HepG2 (cell line): ENCODE data around the gene KRTAP5-4. TPM values are rescaled to one million over a fixed set of nuclear protein-coding genes. Genes with fewer than 3 reads are reported as not detected.
A peak's percentile ranks its signal among the peaks of the same experiment; 100 is the strongest.

ENCODE experiments used
- ATAC-seq: fragments of 200-7000 bp; cut with Tn5 transposase; 3 replicates; pipeline ENCODE4 v1.9.1; 2020; ENCODE audit warnings: mild to moderate bottlenecking, moderate library complexity
- BruUV-seq: library from RNA; stranded (reverse); fragments of 400-500 nt; replicated peaks from 2 replicates; lab custom pipeline; 2021; lab: Mats Ljungman, UMichigan
- CTCF ChIA-PET: fragments of 300-600 bp; formaldehyde crosslinking; extraction: SDS; loops from one replicate; lab custom pipeline; 2021; ENCODE audit warnings: low total read pairs, inconsistent platforms, low intra/inter-chr PET ratio; lab: Yijun Ruan, JAX
- POLR2A ChIA-PET: fragments of 350-600 bp; sonication (Branson Sonifier 250); formaldehyde crosslinking; loops from one replicate; lab custom pipeline; 2020; ENCODE audit warnings: antibody characterized with exemption, inconsistent platforms; lab: Yijun Ruan, JAX
- DNase-seq: peaks from one replicate; pipeline ENCODE4 v3.0.0-alpha.2; 2015; ENCODE audit warnings: low spot score
- FAIRE-seq: peaks from 3 replicates; lab custom pipeline; 2011; peaks lifted over from hg19 to GRCh38; lab: Jason Lieb, UNC
- H2AFZ ChIP-seq: one replicate; pipeline ENCODE4 v1.6.1; 2011; ENCODE audit warnings: low read length, inconsistent platforms
- H3K27ac ChIP-seq: fragments of 300-600 bp; 3 replicates; pipeline ENCODE4 v1.8.0; 2011; ENCODE audit warnings: mixed run types, mild to moderate bottlenecking, mixed read lengths, low read length, inconsistent platforms; ENCODE audit not compliant: insufficient read depth; ENCODE audit errors: extremely low read length
- H3K27me3 ChIP-seq, 2 experiments: fragments of 200-600 bp in 1 of 2; 2 replicates in 1 of 2; 3 replicates in 1 of 2; pipeline versions ENCODE4 v1.6.0 to v1.8.0; 2011; ENCODE audit warnings: low read length in 2 of 2, mild to moderate bottlenecking in 2 of 2, moderate library complexity in 2 of 2, inconsistent platforms in 1 of 2; ENCODE audit not compliant: insufficient read depth in 2 of 2, control insufficient read depth in 1 of 2
- H3K36me3 ChIP-seq, 2 experiments: fragments of 200-600 bp in 1 of 2; replicated peaks in 1 of 2; 2 replicates in 1 of 2; 3 replicates in 1 of 2; pipeline versions ENCODE4 v1.5.1 to v1.8.0; 2011; ENCODE audit warnings: low read length in 2 of 2, inconsistent platforms in 1 of 2; ENCODE audit not compliant: insufficient read depth in 2 of 2, control insufficient read depth in 1 of 2
- H3K4me1 ChIP-seq: 2 replicates; pipeline ENCODE4 v1.5.1; 2012; ENCODE audit warnings: low read length, inconsistent platforms; ENCODE audit not compliant: insufficient read depth
- H3K4me2 ChIP-seq: 2 replicates; pipeline ENCODE4 v1.6.0; 2011; ENCODE audit warnings: low read depth, low read length, inconsistent platforms
- H3K4me3 ChIP-seq, 3 experiments: fragments of 200-600 bp in 1 of 3; sonication (generic), shearing (Covaris generic) in 1 of 3; replicated peaks in 1 of 3; 2 replicates each; pipeline ENCODE4 v1.5.1; 2011 to 2016; ENCODE audit warnings: low read length in 3 of 3, inconsistent platforms in 2 of 3, low read depth in 2 of 3, mild to moderate bottlenecking in 2 of 3, control low read depth in 1 of 3, mixed read lengths in 1 of 3; ENCODE audit not compliant: insufficient read depth in 1 of 3
- H3K79me2 ChIP-seq: one replicate; pipeline ENCODE4 v1.6.1; 2011; ENCODE audit warnings: low read length, inconsistent platforms; ENCODE audit not compliant: insufficient read depth
- H3K9ac ChIP-seq: 2 replicates; pipeline ENCODE4 v1.6.0; 2011; ENCODE audit warnings: mild to moderate bottlenecking, low read depth, low read length, inconsistent platforms; ENCODE audit not compliant: insufficient read depth
- H3K9me3 ChIP-seq: 2 replicates; pipeline ENCODE4 v1.5.1; 2012; ENCODE audit warnings: mild to moderate bottlenecking, low read length
- H4K20me1 ChIP-seq: 2 replicates; pipeline ENCODE4 v1.6.0; 2011; ENCODE audit warnings: inconsistent platforms, mild to moderate bottlenecking, low read length, moderate library complexity; ENCODE audit not compliant: insufficient read depth
- ARID2 ChIP-seq: sonication (generic); formaldehyde crosslinking; IDR thresholded peaks from 2 replicates; pipeline ENCODE4 v1.8.1; 2022; ENCODE audit warnings: mild to moderate bottlenecking, missing genetic modification reagents, borderline replicate concordance
- ARNT ChIP-seq: fragments of 450-650 bp; IDR thresholded peaks from 2 replicates; pipeline ENCODE4 v1.6.1; 2017
- DNMT1 ChIP-seq: sonication (generic); formaldehyde crosslinking; IDR thresholded peaks from 2 replicates; pipeline ENCODE4 v1.5.1; 2020; ENCODE audit warnings: mild to moderate bottlenecking, missing genetic modification reagents
- KDM5A ChIP-seq: fragments of 200-600 bp; sonication (generic); IDR thresholded peaks from 2 replicates; pipeline ENCODE4 v1.7.0; 2018; ENCODE audit warnings: antibody characterized with exemption, mild to moderate bottlenecking, low read length, borderline replicate concordance
- POGZ ChIP-seq: sonication (generic); formaldehyde crosslinking; IDR thresholded peaks from 2 replicates; pipeline ENCODE4 v1.4.0; 2020; ENCODE audit warnings: mild to moderate bottlenecking, missing genetic modification reagents
- REST ChIP-seq, 2 experiments: IDR thresholded peaks; 2 replicates each; pipeline ENCODE4 v1.6.1; 2011 to 2012; ENCODE audit warnings: low read length in 2 of 2, borderline replicate concordance in 1 of 2, low read depth in 1 of 2, mild to moderate bottlenecking in 1 of 2, moderate library complexity in 1 of 2
- RFXANK ChIP-seq: IDR thresholded peaks from 2 replicates; pipeline ENCODE4 v1.6.1; 2016
- ZC3H13 ChIP-seq: sonication (generic); formaldehyde crosslinking; IDR thresholded peaks from 2 replicates; pipeline ENCODE4 v1.8.1; 2023; ENCODE audit warnings: mild to moderate bottlenecking, missing genetic modification reagents, moderate library complexity
- ZFY ChIP-seq: sonication (generic); formaldehyde crosslinking; IDR thresholded peaks from 2 replicates; pipeline ENCODE4 v1.4.0; 2020; ENCODE audit warnings: missing genetic modification reagents
- ZNF180 ChIP-seq: sonication (generic); formaldehyde crosslinking; IDR thresholded peaks from 2 replicates; pipeline ENCODE4 v1.4.0; 2020; ENCODE audit warnings: low read depth, missing genetic modification reagents, borderline replicate concordance
- ZNF431 ChIP-seq: sonication (generic); formaldehyde crosslinking; IDR thresholded peaks from 2 replicates; pipeline ENCODE4 v1.9.0; 2022; ENCODE audit warnings: missing genetic modification reagents, low read depth, mild to moderate bottlenecking, borderline replicate concordance
- ZNF749 ChIP-seq: sonication (generic); formaldehyde crosslinking; IDR thresholded peaks from 2 replicates; pipeline ENCODE4 v1.8.0; 2022; ENCODE audit warnings: mild to moderate bottlenecking, missing genetic modification reagents, moderate library complexity, borderline replicate concordance
- ZNF883 ChIP-seq: sonication (generic); formaldehyde crosslinking; IDR thresholded peaks from 2 replicates; pipeline ENCODE4 v1.5.1; 2020; ENCODE audit warnings: mild to moderate bottlenecking, missing genetic modification reagents; ENCODE audit errors: not compliant biosample characterization
- ZSCAN20 ChIP-seq: sonication (generic); formaldehyde crosslinking; IDR thresholded peaks from 2 replicates; pipeline ENCODE4 v1.4.0; 2020; ENCODE audit warnings: missing genetic modification reagents, mild to moderate bottlenecking, borderline replicate concordance
- whole genome bisulfite sequencing: methylation state at CpG from one replicate; pipeline ENCODE4 v1.1.6; 2017; ENCODE audit warnings: low lambda C conversion rate; 5-methylcytosine and 5-hydroxymethylcytosine counted together
- in situ Hi-C: cut with HindIII; loops from 2 replicates; pipeline ENCODE4 v1.10.0; 2017; ENCODE audit warnings: low pct_unique_long_range_greater_than_20kb; ENCODE audit not compliant: extremely low pct_ligation_motif_present
- intact Hi-C: fragments of 100-400 bp; cut with micrococcal nuclease; formaldehyde crosslinking; loops from one replicate; pipeline ENCODE4 v1.10.0; 2022; ENCODE audit not compliant: unreplicated experiment
- polyA plus RNA-seq, 8 experiments: library from polyadenylated mRNA; depleted of rRNA in 3 of 8; stranded (reverse) in 7 of 8; unstranded in 1 of 8; fragments of >200 nt; fragmentation: Illumina TruSeq in 4 of 8; extraction: Trizol in 4 of 8; gene quantifications; 2 replicates each; pipeline versions ENCODE4 v1.2.1 to v1.2.3, GENCODE V29; 2011 to 2016; ENCODE audit warnings: low read depth in 4 of 8, missing spikeins in 1 of 8, mixed read lengths in 1 of 8; ENCODE audit not compliant: insufficient read depth in 1 of 8
- total RNA-seq, 5 experiments: library from RNA; depleted of rRNA; stranded (reverse); fragments of >200 nt; fragmentation: Illumina TruSeq; extraction: Trizol; gene quantifications; 2 replicates each; pipeline ENCODE4 v1.2.3, GENCODE V29; 2016; ENCODE audit warnings: low read depth in 1 of 5
- TF ChIP-seq, protein P1 (sequence below): sonication (generic); formaldehyde crosslinking; IDR thresholded peaks from 2 replicates; pipeline ENCODE4 v1.5.0; 2020; ENCODE audit warnings: missing genetic modification reagents, mild to moderate bottlenecking, borderline replicate concordance
- TF ChIP-seq, protein P2 (sequence below): sonication (generic); formaldehyde crosslinking; IDR thresholded peaks from 2 replicates; pipeline ENCODE4 v1.5.1; 2020; ENCODE audit warnings: mild to moderate bottlenecking, missing genetic modification reagents, borderline replicate concordance

KRTAP5-4 gene
- total and polyA plus RNA-seq, 2 of the 13 experiments (the other 11 are each of a cell fraction or from before 2014, with no cell fraction given), result not detected

DNA sequence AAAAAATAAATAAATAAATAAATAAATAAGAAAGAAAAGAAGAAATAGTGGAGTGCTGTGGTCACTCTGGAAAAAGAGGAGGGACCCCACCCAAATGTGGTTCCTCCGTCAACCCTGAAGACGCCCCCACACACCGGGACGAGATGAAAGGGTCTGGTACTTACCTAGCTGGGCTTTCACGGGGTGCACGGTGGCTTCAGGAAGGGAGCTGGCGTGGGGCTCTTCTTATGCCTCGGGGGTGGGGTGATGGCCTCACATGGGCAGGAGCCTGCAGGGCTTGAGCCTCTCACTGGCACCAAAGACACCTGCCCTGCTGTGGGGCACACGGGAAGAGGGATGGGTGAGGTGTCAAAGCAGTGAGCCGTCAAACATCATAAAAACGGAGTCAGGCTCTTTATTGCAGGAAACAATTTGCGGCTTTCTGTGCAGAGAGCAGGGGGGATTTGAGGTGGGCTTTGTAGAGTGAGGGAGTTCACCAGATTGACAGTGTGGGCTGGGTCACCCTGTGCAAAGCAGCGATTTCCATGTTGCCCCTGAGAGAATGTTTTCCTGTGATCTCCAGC is 47.1 kb upstream of the KRTAP5-4 start (continued):
- TF ChIP-seq ZNF749 (CRISPR knock-in tag), result no peak
- no peak for TF ChIP-seq REST (IDR thresholded peaks at IDR 0.05; ENCODE audit: borderline replicate concordance in 1 of 2, low read depth in 1 of 2, low read length in 2 of 2)

- in situ Hi-C loops (no loop called here), intact Hi-C loops (no loop called here)
- ChIA-PET POLR2A (no interaction called here), CTCF (no interaction called here)
- no peaks in the 10 kb centered on the region for H3K9me3 ChIP-seq
- peaks cover 48% of the 10 kb centered on the region for H3K4me1 ChIP-seq
- H3K36me3 ChIP-seq, result no peaks in the 10 kb centered on the region
- H3K27me3 ChIP-seq, result no peaks in the 10 kb centered on the region
- WGBS, result 83% methylated on average over 16 of the region's 16 CpGs
- no peak overlapping the region for H2AFZ ChIP-seq
- no peaks in the 10 kb centered on the region for H4K20me1 ChIP-seq
- BruUV-seq, result no TSS peak
- no peaks in the 10 kb centered on the region for H3K79me2 ChIP-seq
- DNase-seq (no peak), FAIRE-seq (no peak), ATAC-seq (no peak)
- H3K4me2 ChIP-seq, result no peak overlapping the region
- peak overlapping the region; percentile 30 for H3K27ac ChIP-seq
- H3K9ac ChIP-seq, result no peak overlapping the region
- no peak overlapping the region for H3K4me3 ChIP-seq
- TF ChIP-seq ZC3H13 (CRISPR knock-in tag) (no peak), ARNT (no peak), RFXANK (CRISPR knock-in tag) (no peak), ZNF431 (CRISPR knock-in tag) (no peak), KDM5A (no peak), ZNF180 (CRISPR knock-in tag) (no peak), ZNF883 (peak; percentile 39), POGZ (CRISPR knock-in tag) (no peak), ZSCAN20 (CRISPR knock-in tag) (no peak), ZFY (CRISPR knock-in tag) (peak; percentile 21; the same call in 1 of the 2 replicates), DNMT1 (no peak), ARID2 (CRISPR knock-in tag) (no peak)
- TF ChIP-seq, protein P1, sequence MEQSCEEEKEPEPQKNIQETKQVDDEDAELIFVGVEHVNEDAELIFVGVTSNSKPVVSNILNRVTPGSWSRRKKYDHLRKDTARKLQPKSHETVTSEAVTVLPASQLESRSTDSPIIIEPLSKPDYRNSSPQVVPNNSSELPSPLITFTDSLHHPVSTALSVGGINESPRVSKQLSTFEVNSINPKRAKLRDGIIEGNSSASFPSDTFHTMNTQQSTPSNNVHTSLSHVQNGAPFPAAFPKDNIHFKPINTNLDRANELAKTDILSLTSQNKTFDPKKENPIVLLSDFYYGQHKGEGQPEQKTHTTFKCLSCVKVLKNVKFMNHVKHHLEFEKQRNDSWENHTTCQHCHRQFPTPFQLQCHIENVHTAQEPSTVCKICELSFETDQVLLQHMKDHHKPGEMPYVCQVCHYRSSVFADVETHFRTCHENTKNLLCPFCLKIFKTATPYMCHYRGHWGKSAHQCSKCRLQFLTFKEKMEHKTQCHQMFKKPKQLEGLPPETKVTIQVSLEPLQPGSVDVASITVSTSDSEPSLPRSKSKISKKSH (CRISPR knock-in tag), result 0 out of 2 replicates have a peak, but pooled peaks have one; percentile 30
- TF ChIP-seq, protein P2, sequence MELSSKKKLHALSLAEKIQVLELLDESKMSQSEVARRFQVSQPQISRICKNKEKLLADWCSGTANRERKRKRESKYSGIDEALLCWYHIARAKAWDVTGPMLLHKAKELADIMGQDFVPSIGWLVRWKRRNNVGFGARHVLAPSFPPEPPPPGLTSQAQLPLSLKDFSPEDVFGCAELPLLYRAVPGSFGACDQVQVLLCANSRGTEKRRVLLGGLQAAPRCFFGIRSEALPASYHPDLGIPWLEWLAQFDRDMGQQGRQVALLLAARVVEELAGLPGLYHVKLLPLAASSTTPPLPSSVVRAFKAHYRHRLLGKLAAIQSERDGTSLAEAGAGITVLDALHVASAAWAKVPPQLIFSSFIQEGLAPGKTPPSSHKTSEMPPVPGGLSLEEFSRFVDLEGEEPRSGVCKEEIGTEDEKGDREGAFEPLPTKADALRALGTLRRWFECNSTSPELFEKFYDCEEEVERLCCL (CRISPR knock-in tag), result no peak
These were observed 46.0 kb upstream of the KRTAP5-4 start for GRCh38 chr11:1667906-1668305.
